ACC112 (cell line): ENCODE results near the gene ZG16B.

Experiments used
- H2AFZ ChIP-seq: fragments of 200-600 bp; sonication (generic); one replicate; pipeline ENCODE4 v1.6.0; 2017; ENCODE audit warnings: antibody characterized with exemption, low read length; ENCODE audit not compliant: unreplicated experiment
- H3K27ac ChIP-seq: fragments of 200-600 bp; sonication (generic); 2 replicates; pipeline ENCODE4 v1.5.1; 2014; ENCODE audit warnings: low read depth, mild to moderate bottlenecking, antibody characterized with exemption, low read length, moderate library complexity
- H3K27me3 ChIP-seq: fragments of 200-600 bp; sonication (generic); 2 replicates; pipeline ENCODE4 v1.6.1; 2014; ENCODE audit warnings: mild to moderate bottlenecking, antibody characterized with exemption, low read length, moderate library complexity, mixed read lengths; ENCODE audit not compliant: insufficient read depth
- H3K36me3 ChIP-seq: fragments of 200-600 bp; sonication (generic); 2 replicates; pipeline ENCODE4 v1.6.1; 2016; ENCODE audit warnings: mild to moderate bottlenecking, antibody characterized with exemption, low read length, moderate library complexity, mixed read lengths; ENCODE audit not compliant: insufficient read depth
- H3K4me1 ChIP-seq: fragments of 200-600 bp; sonication (generic); one replicate; pipeline ENCODE4 v1.6.1; 2016; ENCODE audit warnings: low read length, mixed read lengths; ENCODE audit not compliant: insufficient read depth, unreplicated experiment, control insufficient read depth
- H3K4me3 ChIP-seq: fragments of 200-600 bp; sonication (generic); 2 replicates; pipeline ENCODE4 v1.5.1; 2014; ENCODE audit warnings: mild to moderate bottlenecking, low read depth, low read length
- H3K79me2 ChIP-seq: fragments of 200-600 bp; sonication (generic); one replicate; pipeline ENCODE4 v1.6.0; 2016; ENCODE audit warnings: low read length; ENCODE audit not compliant: control insufficient read depth, unreplicated experiment, insufficient read depth

ZG16B gene

DNA sequence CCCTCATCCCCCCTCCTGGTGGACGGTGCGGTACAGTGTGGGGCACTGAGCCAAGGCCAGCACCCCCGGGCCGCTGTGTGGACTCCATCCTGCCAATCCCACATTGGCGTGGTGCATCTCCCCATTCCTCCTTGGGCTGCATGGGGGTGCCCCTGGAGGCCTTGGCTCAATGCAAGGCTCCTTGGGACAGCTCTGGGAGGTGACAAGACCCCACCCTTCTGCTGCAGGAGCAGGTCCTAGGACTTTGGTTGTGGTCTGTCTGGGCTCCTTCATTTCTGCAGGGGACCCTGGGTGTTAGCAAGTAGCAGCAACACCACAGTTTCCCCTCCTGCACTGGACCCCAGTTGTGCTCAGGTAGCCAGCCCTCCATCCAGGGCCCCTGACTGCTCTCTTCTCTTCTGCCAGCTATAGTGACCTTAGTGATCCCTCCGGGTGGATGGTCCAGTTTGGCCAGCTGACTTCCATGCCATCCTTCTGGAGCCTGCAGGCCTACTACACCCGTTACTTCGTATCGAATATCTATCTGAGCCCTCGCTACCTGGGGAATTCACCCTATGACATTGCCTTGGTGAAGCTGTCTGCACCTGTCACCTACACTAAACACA is 11.7 kb upstream of the ZG16B start:
- H3K4me3 ChIP-seq: no peak overlapping the region
- H3K36me3 ChIP-seq: no peaks in the 10 kb centered on the region
- H3K27me3 ChIP-seq: peaks cover 15% of the 10 kb centered on the region
- H2AFZ ChIP-seq: no peak overlapping the region
- no peaks in the 10 kb centered on the region for H3K4me1 ChIP-seq
- H3K27ac ChIP-seq: no peak overlapping the region
- H3K79me2 ChIP-seq: no peaks in the 10 kb centered on the region

DNA sequence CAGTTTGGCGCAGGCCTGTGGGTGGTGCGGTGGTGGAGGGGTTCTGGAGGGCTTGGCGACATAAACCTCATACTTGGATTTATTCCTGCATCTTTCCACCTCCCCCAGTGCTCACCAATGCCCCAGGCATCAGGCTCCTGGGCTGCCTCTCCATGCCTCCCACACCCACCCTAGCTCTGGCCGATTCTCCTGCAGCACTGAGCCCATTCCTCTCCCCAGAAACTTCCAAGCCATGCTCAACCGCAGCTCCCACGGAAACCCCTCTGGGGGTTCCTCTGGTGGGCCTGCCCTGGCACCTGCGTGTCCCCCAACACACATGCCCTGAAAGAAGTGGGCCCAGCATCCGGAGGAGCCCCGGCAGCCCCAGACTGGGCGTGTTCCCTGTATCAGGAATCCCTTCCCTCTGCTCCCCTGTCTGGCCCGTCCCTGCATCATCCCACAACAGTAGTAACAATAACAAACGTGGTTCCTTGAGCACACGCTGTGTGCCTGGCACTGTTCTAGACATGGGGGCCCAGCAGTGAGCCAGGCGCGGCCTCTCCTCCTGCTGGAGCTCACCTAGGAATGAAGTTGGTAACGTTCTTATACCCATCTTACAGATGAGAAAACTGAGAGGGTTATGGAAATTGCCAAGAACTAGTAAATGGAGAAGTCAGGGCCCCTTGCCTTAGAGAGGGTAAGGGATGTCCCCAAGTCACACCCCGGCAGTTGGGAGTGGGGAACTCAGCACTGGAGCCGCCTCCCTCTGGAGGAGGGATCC is 10.7 kb upstream of the ZG16B start:
- no peak overlapping the region for H3K27ac ChIP-seq
- H2AFZ ChIP-seq: no peak overlapping the region
- H3K4me3 ChIP-seq: no peak overlapping the region
- peaks cover 15% of the 10 kb centered on the region for H3K27me3 ChIP-seq
- no peaks in the 10 kb centered on the region for H3K79me2 ChIP-seq
- no peaks in the 10 kb centered on the region for H3K36me3 ChIP-seq
- H3K4me1 ChIP-seq: no peaks in the 10 kb centered on the region

DNA sequence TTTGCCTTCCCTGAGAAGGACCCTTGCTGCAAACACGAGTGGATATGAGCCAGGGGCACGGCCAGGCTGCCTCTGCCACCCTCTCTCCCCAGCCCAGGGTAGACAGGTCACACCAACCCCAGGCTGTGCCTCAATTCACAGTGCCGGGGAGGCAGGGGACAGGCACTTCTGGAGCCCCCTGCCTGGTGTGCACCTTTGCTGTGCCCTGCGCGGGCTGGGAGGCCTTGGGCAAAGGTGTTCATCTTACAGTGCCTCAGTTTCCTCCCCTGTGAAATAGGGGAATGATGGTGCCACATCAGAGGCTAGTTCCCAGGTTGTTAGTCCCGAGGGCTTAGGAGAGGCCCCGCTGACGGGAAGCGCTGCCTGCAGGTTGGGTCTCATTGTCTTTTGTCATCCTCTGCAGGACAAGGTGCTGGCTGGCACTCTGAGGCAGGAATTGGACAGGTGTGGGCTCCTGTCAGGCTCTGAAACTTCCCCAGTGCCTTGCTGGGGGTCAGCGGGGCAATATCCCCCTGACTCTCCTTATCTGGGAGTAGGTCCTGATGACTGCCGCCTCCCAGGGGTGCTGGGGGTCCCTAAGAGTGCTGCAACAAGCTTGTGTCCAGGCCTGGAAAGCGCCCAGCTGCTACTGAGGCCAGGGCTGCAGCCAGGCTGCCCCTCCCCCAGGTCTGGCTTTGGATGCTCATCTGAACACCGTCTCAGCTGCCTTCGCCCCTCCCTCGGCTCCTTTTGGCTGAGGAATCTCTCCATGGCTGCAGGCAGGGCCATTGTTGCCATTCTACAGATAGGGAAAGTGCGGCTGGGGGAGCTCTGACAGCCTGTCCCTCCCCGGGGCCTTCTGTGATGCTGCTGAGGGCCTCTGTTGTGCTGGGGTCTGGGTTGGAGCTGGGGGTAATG is 9.9 kb upstream of the ZG16B start:
- no peak overlapping the region for H2AFZ ChIP-seq
- no peaks in the 10 kb centered on the region for H3K36me3 ChIP-seq
- H3K79me2 ChIP-seq: no peaks in the 10 kb centered on the region
- H3K4me3 ChIP-seq: no peak overlapping the region
- no peak overlapping the region for H3K27ac ChIP-seq
- peaks cover 15% of the 10 kb centered on the region for H3K27me3 ChIP-seq
- H3K4me1 ChIP-seq: no peaks in the 10 kb centered on the region

DNA sequence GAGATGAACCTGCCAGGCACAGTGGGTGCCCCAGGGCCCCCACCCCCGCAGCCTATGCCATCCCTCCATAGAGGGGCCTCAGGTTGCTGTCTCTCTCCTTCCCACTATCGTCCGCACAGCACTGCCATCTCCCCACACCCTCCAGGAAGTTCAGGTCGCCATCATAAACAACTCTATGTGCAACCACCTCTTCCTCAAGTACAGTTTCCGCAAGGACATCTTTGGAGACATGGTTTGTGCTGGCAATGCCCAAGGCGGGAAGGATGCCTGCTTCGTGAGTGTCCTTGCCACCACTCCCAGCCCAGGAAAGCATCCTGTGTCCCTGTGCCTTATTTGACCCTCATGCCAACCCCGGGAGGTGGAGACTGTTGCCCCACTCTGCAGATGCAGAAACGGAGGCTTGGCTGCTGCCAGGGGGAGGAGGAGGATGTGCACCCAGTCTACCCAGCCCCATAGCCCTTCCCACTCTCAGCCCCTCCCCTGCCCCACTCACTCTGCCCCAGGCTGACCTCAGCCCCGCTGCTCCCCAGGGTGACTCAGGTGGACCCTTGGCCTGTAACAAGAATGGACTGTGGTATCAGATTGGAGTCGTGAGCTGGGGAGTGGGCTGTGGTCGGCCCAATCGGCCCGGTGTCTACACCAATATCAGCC is 9.1 kb upstream of the ZG16B start:
- Histone ChIP-seq H2AFZ (no peak overlapping the region), H3K27me3 (peaks cover 15% of the 10 kb centered on the region), H3K27ac (no peak overlapping the region), H3K4me1 (no peaks in the 10 kb centered on the region), H3K36me3 (no peaks in the 10 kb centered on the region), H3K79me2 (no peaks in the 10 kb centered on the region), H3K4me3 (no peak overlapping the region)

GRCh38 chr16:2821487-2822157 is 8.5 kb upstream of the ZG16B start:
- H2AFZ ChIP-seq: no peak overlapping the region
- no peaks in the 10 kb centered on the region for H3K4me1 ChIP-seq
- no peaks in the 10 kb centered on the region for H3K36me3 ChIP-seq
- peaks cover 15% of the 10 kb centered on the region for H3K27me3 ChIP-seq
- no peaks in the 10 kb centered on the region for H3K79me2 ChIP-seq
- no peak overlapping the region for H3K4me3 ChIP-seq
- H3K27ac ChIP-seq: no peak overlapping the region

- no peaks in the 10 kb centered on the region for H3K79me2 ChIP-seq
- H3K4me3 ChIP-seq: no peak overlapping the region
- H3K27me3 ChIP-seq: peaks cover 15% of the 10 kb centered on the region
- H3K36me3 ChIP-seq: no peaks in the 10 kb centered on the region
- H3K4me1 ChIP-seq: no peaks in the 10 kb centered on the region
- H2AFZ ChIP-seq: no peak overlapping the region
- H3K27ac ChIP-seq: no peak overlapping the region
Measured at GRCh38 chr16:2822158-2822495, 8.0 kb upstream of the ZG16B start.

GRCh38 chr16:2822496-2822895 is 7.6 kb upstream of the ZG16B start:
- no peak overlapping the region for H2AFZ ChIP-seq
- H3K79me2 ChIP-seq: no peaks in the 10 kb centered on the region
- no peak overlapping the region for H3K4me3 ChIP-seq
- H3K27me3 ChIP-seq: peaks cover 15% of the 10 kb centered on the region
- no peaks in the 10 kb centered on the region for H3K4me1 ChIP-seq
- no peaks in the 10 kb centered on the region for H3K36me3 ChIP-seq
- H3K27ac ChIP-seq: no peak overlapping the region

- no peaks in the 10 kb centered on the region for H3K79me2 ChIP-seq
- peaks cover 10% of the 10 kb centered on the region for H3K27me3 ChIP-seq
- H3K36me3 ChIP-seq: no peaks in the 10 kb centered on the region
- no peak overlapping the region for H3K4me3 ChIP-seq
- no peak overlapping the region for H2AFZ ChIP-seq
- no peak overlapping the region for H3K27ac ChIP-seq
- H3K4me1 ChIP-seq: no peaks in the 10 kb centered on the region
Measured at GRCh38 chr16:2824626-2825025, 5.5 kb upstream of the ZG16B start.

GRCh38 chr16:2825049-2825742 is 4.9 kb upstream of the ZG16B start:
- no peaks in the 10 kb centered on the region for H3K36me3 ChIP-seq
- no peak overlapping the region for H3K27ac ChIP-seq
- H3K27me3 ChIP-seq: peaks cover 7% of the 10 kb centered on the region; the same call in 1 of the 2 replicates

More at GRCh38 chr16:2825049-2825742, 4.9 kb upstream of the ZG16B start:
- Histone ChIP-seq H3K4me3 (no peak overlapping the region), H2AFZ (no peak overlapping the region), H3K4me1 (peaks cover 5% of the 10 kb centered on the region), H3K79me2 (no peaks in the 10 kb centered on the region)
